Neuronal stem cell (in vitro differentiated cells): ENCODE measurements around the gene PAGE4.

Experiments
- DNase-seq: peaks from one replicate; pipeline ENCODE4 v3.0.0-alpha.2; 2013; ENCODE audit warnings: low spot score
- H2AFZ ChIP-seq: one replicate; pipeline ENCODE4 v1.6.1; 2013; ENCODE audit warnings: mild to moderate bottlenecking, low read length, inconsistent platforms
- H2AK5ac ChIP-seq: 2 replicates; pipeline ENCODE4 v1.6.1; 2013; ENCODE audit warnings: low read depth, mild to moderate bottlenecking, inconsistent platforms, low read length, moderate library complexity, mixed read lengths
- H2BK120ac ChIP-seq: 2 replicates; pipeline ENCODE4 v1.6.1; 2013; ENCODE audit warnings: low read depth, mild to moderate bottlenecking, inconsistent platforms, low read length, moderate library complexity, mixed read lengths
- H2BK12ac ChIP-seq: one replicate; pipeline ENCODE4 v1.6.1; 2013; ENCODE audit warnings: low read length, inconsistent platforms
- H2BK15ac ChIP-seq: 2 replicates; pipeline ENCODE4 v1.6.1; 2013; ENCODE audit warnings: mild to moderate bottlenecking, low read length, inconsistent platforms, mixed read lengths
- H2BK5ac ChIP-seq: one replicate; pipeline ENCODE4 v1.6.1; 2013; ENCODE audit warnings: inconsistent platforms, mild to moderate bottlenecking, low read length, moderate library complexity
- H3K14ac ChIP-seq: one replicate; pipeline ENCODE4 v1.6.1; 2013; ENCODE audit warnings: low read length, inconsistent platforms
- H3K18ac ChIP-seq: 2 replicates; pipeline ENCODE4 v1.6.1; 2013; ENCODE audit warnings: low read length, inconsistent platforms
- H3K23ac ChIP-seq: 2 replicates; pipeline ENCODE4 v1.6.1; 2013; ENCODE audit warnings: low read depth, mild to moderate bottlenecking, mixed read lengths, low read length, inconsistent platforms; ENCODE audit not compliant: poor library complexity
- H3K27ac ChIP-seq: replicated peaks from 3 replicates; pipeline ENCODE4 v1.5.1; 2013; ENCODE audit warnings: low read length, inconsistent platforms
- H3K27me3 ChIP-seq, 3 experiments: 2 replicates each; pipeline ENCODE4 v1.6.1; 2013; ENCODE audit warnings: low read length in 3 of 3, mild to moderate bottlenecking in 2 of 3, inconsistent platforms in 1 of 3, low read depth in 1 of 3, mixed read lengths in 1 of 3, moderate library complexity in 1 of 3; ENCODE audit not compliant: control insufficient read depth in 3 of 3, insufficient read depth in 3 of 3
- H3K36me3 ChIP-seq, 2 donors: replicated peaks in 1 of 2; 2 replicates each; pipeline ENCODE4 v1.6.1; 2013; ENCODE audit warnings: low read length in 2 of 2; ENCODE audit not compliant: control insufficient read depth in 2 of 2, insufficient read depth in 2 of 2
- H3K4ac ChIP-seq: 2 replicates; pipeline ENCODE4 v1.6.1; 2013; ENCODE audit warnings: inconsistent platforms, mild to moderate bottlenecking, low read length, moderate library complexity
- H3K4me1 ChIP-seq, 2 donors: 1 replicate in 1 of 2; 2 replicates in 1 of 2; pipeline ENCODE4 v1.6.1; 2013; ENCODE audit warnings: low read length in 2 of 2, low read depth in 1 of 2; ENCODE audit not compliant: control insufficient read depth in 2 of 2, insufficient read depth in 1 of 2
- H3K4me2 ChIP-seq: one replicate; pipeline ENCODE4 v1.6.1; 2013; ENCODE audit warnings: mild to moderate bottlenecking, low read length, inconsistent platforms; ENCODE audit not compliant: insufficient read depth, poor library complexity, severe bottlenecking
- H3K4me3 ChIP-seq, 2 donors: 2 replicates each; pipeline ENCODE4 v1.5.1; 2013; ENCODE audit warnings: low read length in 2 of 2, mild to moderate bottlenecking in 2 of 2, inconsistent platforms in 1 of 2, moderate library complexity in 1 of 2
- H3K79me1 ChIP-seq: one replicate; pipeline ENCODE4 v1.6.1; 2013; ENCODE audit warnings: low read depth, mild to moderate bottlenecking, inconsistent platforms, low read length, moderate library complexity
- H3K9ac ChIP-seq: one replicate; pipeline ENCODE4 v1.6.1; 2013; ENCODE audit warnings: mild to moderate bottlenecking, low read depth, low read length, inconsistent platforms; ENCODE audit not compliant: poor library complexity
- H3K9me3 ChIP-seq, 2 donors: replicated peaks in 1 of 2; 2 replicates each; pipeline versions ENCODE3 to v1.6.1; 2013; ENCODE audit warnings: low read length in 2 of 2, mild to moderate bottlenecking in 2 of 2, inconsistent platforms in 1 of 2, low read depth in 1 of 2, mixed read lengths in 1 of 2, moderate library complexity in 1 of 2; ENCODE audit not compliant: control insufficient read depth in 2 of 2, insufficient read depth in 1 of 2
- H4K8ac ChIP-seq: one replicate; pipeline ENCODE4 v1.6.1; 2013; ENCODE audit warnings: low read depth, mild to moderate bottlenecking, inconsistent platforms, low read length, moderate library complexity
- H4K91ac ChIP-seq: one replicate; pipeline ENCODE4 v1.6.1; 2013; ENCODE audit warnings: low read length, low read depth, mild to moderate bottlenecking, inconsistent platforms; ENCODE audit not compliant: poor library complexity
- WGBS, 2 donors: extraction: QIAGEN DNeasy Blood & Tissue Kit; methylation state at CpG; one replicate each; pipeline ENCODE4 v1.1.7; 2013; ENCODE audit warnings: missing lambda C conversion rate in 2 of 2, mixed read lengths in 1 of 2; ENCODE audit not compliant: insufficient read length in 2 of 2, insufficient replicate concordance in 1 of 2; ENCODE audit errors: extremely low coverage in 2 of 2; 5-methylcytosine and 5-hydroxymethylcytosine counted together

Gene PAGE4

GRCh38 chrX:49845701-49846403, 16.7 kb downstream of the PAGE4 start:
- Histone ChIP-seq H3K18ac (no peak overlapping the region), H3K9me3 (no peaks in the 10 kb centered on the region), H2BK5ac (no peak overlapping the region), H2BK15ac (no peak overlapping the region), H2AFZ (no peak overlapping the region), H3K27ac (no peak overlapping the region), H3K79me1 (no peaks in the 10 kb centered on the region), H3K23ac (no peak overlapping the region), H3K36me3 (no peaks in the 10 kb centered on the region), H4K8ac (no peak overlapping the region), H3K4ac (no peak overlapping the region), H3K9ac (no peak overlapping the region), H3K27me3 (no peaks in the 10 kb centered on the region), H3K14ac (no peak overlapping the region), H3K4me3 (no peak overlapping the region), H3K4me1 (peaks cover 0 to 9% of the 10 kb centered on the region in 2 donors), H2AK5ac (no peak overlapping the region), H4K91ac (no peak overlapping the region), H3K4me2 (no peak overlapping the region), H2BK12ac (no peak overlapping the region), H2BK120ac (no peak overlapping the region)
- no CpG with 5 or more reads among the region's 4 CpGs for WGBS, 2 donors
- no peak for DNase-seq

- no peak overlapping the region for H2BK5ac ChIP-seq
- H3K4ac ChIP-seq: no peak overlapping the region
- no peak overlapping the region for H3K4me2 ChIP-seq
- no peak overlapping the region for H3K18ac ChIP-seq
- H4K8ac ChIP-seq: no peak overlapping the region
- no peak overlapping the region for H2BK12ac ChIP-seq
- no peak overlapping the region for H2BK120ac ChIP-seq
- no peaks in the 10 kb centered on the region for H3K36me3 ChIP-seq
- H3K4me3 ChIP-seq: no peak overlapping the region
- no peak overlapping the region for H3K27ac ChIP-seq
- no peaks in the 10 kb centered on the region for H3K9me3 ChIP-seq
- H4K91ac ChIP-seq: no peak overlapping the region
- H3K23ac ChIP-seq: no peak overlapping the region
- no peak overlapping the region for H2AK5ac ChIP-seq
- peaks cover 0 to 3% of the 10 kb centered on the region in 2 donors for H3K4me1 ChIP-seq
- DNase-seq: no peak
- no peaks in the 10 kb centered on the region for H3K27me3 ChIP-seq
- no CpG with 5 or more reads among the region's 1 CpG for WGBS, 2 donors
- no peak overlapping the region for H3K14ac ChIP-seq
- H3K9ac ChIP-seq: no peak overlapping the region
- no peaks in the 10 kb centered on the region for H3K79me1 ChIP-seq
- no peak overlapping the region for H2AFZ ChIP-seq
- no peak overlapping the region for H2BK15ac ChIP-seq
Measured at GRCh38 chrX:49846522-49846921, 17.4 kb downstream of the PAGE4 start.

- no peak overlapping the region for H3K27ac ChIP-seq
- H3K9ac ChIP-seq: no peak overlapping the region
- peaks cover 0 to 6% (median 0%) of the 10 kb centered on the region in 3 experiments for H3K27me3 ChIP-seq
- H2BK15ac ChIP-seq: no peak overlapping the region
- WGBS, 2 donors: no CpG with 5 or more reads among the region's 3 CpGs
- no peak overlapping the region for H4K91ac ChIP-seq
- H3K9me3 ChIP-seq: no peaks in the 10 kb centered on the region
- H3K4me2 ChIP-seq: no peak overlapping the region
- no peak overlapping the region for H3K4ac ChIP-seq
- H3K4me1 ChIP-seq: peaks cover 0 to 3% of the 10 kb centered on the region in 2 donors
- H2AK5ac ChIP-seq: no peak overlapping the region
- no peak overlapping the region for H4K8ac ChIP-seq
- H2BK5ac ChIP-seq: no peak overlapping the region
- H3K18ac ChIP-seq: no peak overlapping the region
- H2AFZ ChIP-seq: no peak overlapping the region
- H3K14ac ChIP-seq: no peak overlapping the region
- no peak overlapping the region for H2BK12ac ChIP-seq
- no peaks in the 10 kb centered on the region for H3K79me1 ChIP-seq
- no peak overlapping the region for H3K23ac ChIP-seq
- DNase-seq: no peak
- H3K36me3 ChIP-seq: no peaks in the 10 kb centered on the region
- no peak overlapping the region for H3K4me3 ChIP-seq
- no peak overlapping the region for H2BK120ac ChIP-seq
Measured at GRCh38 chrX:49848275-49848674, 19.2 kb downstream of the PAGE4 start.

- Histone ChIP-seq H3K18ac (no peak overlapping the region), H2BK15ac (no peak overlapping the region), H4K8ac (no peak overlapping the region), H3K4ac (no peak overlapping the region), H3K23ac (no peak overlapping the region), H3K4me1 (no peaks in the 10 kb centered on the region), H3K9ac (no peak overlapping the region), H2BK5ac (no peak overlapping the region), H2AFZ (no peak overlapping the region), H3K4me3 (no peak overlapping the region), H3K27me3 (peaks cover 0 to 7% (median 0%) of the 10 kb centered on the region in 3 experiments), H3K14ac (no peak overlapping the region), H2BK12ac (no peak overlapping the region), H2AK5ac (no peak overlapping the region), H4K91ac (no peak overlapping the region), H3K36me3 (no peaks in the 10 kb centered on the region), H2BK120ac (no peak overlapping the region), H3K79me1 (no peaks in the 10 kb centered on the region), H3K9me3 (no peaks in the 10 kb centered on the region), H3K4me2 (no peak overlapping the region), H3K27ac (no peak overlapping the region)
- no peak for DNase-seq
- WGBS, 2 donors: no CpG with 5 or more reads among the region's 1 CpG
Measured at GRCh38 chrX:49850028-49850427, 20.9 kb downstream of the PAGE4 start.
